Putamen (tissue), 1 donor: ENCODE data around the gene STMN3.
A peak's percentile ranks its signal among the peaks of the same experiment; 100 is the strongest.

Experiments used
- DNase-seq: peaks from one replicate; pipeline ENCODE4 v3.0.0-alpha.2; 2016; ENCODE audit warnings: low spot score

STMN3 gene

GRCh38 chr20:63653041-63653973 lies at the start of gene STMN3:
STMN3 (minus strand) TSS chr20:63653424; CDS start chr20:63653345, 79 bp downstream.
- peak; percentile 88 for DNase-seq

GRCh38 chr20:63702036-63702665 lies 48.9 kb upstream of the STMN3 start:
- no peak for DNase-seq

DNA sequence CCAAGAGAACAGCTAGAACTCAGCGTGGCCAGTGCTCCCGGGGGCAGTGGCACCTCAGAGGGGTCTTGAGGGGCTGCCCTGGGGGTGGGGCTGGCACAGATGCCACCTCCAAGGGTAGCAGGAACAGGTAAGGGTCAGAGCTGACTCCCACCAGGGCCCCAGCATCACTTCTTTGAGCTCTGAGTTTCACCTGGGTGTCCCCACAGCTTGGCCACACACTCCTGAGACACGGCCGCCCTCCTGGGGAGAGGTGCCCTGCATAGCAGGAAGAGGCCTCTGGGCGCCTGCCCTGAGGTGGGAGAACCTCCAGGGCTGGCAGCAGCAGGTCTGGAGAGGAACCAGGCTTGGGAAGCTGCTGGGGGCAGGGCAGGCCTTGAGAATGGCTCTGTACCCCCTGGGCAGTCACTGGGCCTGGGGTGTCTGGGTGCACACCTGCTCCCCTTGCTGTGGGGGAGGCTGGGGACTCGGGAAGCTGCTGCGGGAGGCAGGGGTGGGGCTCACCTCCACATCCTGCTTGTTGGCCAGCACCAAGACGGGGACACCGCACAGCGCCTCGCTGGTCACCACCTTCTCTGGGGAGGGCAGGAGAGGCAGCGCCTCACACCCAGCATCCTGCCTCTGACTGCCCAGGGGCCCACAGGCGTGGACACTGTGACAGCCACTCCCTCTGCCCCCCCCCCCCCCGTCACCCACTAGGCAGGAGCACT lies 48.3 kb upstream of the STMN3 start:
- no peak for DNase-seq

DNA sequence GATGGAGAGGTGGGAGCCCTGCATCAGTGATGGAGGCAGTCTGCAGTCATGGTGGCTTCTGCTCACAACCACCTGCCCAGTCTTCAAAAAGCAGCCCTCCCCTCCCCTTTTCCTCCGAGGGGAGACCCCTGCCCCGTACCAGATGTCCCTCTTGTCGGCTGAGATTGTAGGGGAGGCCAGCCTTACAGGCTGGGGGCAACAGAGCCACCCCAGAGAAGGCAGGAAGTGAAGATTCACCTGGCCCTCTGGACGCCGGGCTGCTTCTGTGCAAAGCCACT lies 47.8 kb upstream of the STMN3 start:
- DNase-seq, result no peak

- DNase-seq, result no peak
Observed at GRCh38 chr20:63700199-63701050, 47.2 kb upstream of the STMN3 start.

GRCh38 chr20:63699466-63700198 lies 46.4 kb upstream of the STMN3 start:
- no peak for DNase-seq

DNA sequence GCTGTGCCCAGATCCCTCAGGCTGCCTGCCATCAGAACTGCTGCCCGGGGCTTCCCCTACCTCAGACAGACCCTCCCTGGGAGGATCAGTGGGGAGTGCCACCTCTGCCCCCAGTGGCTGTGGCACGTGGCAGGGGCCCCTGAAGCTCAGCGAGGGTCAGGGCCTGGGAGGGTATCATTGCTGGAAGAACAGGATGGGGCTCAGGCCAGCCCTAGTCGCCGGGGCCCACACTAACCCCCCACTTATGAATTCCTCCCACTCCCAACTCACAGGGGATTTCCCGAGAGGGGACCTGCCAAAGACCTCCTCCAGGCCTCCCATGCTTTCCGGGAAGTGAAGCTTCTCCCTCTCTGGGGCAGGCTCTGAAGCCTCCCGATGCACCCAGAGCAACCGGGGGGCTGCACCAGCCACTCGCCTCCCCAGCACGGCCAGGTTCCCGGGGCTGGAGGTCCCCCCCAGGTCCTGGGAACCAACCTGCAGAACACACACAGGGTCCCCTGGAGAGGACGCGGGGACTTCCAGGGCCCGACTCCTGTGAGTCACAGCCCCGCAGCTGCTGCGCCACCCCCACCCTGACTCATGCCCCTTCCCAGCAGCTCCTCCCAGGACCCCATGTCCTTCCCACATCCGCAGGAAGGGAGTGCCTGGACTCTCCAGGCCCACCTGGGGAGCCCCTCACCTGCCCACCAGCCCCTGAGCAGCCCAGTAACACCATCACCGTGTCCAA lies 45.7 kb upstream of the STMN3 start:
- no peak for DNase-seq

DNA sequence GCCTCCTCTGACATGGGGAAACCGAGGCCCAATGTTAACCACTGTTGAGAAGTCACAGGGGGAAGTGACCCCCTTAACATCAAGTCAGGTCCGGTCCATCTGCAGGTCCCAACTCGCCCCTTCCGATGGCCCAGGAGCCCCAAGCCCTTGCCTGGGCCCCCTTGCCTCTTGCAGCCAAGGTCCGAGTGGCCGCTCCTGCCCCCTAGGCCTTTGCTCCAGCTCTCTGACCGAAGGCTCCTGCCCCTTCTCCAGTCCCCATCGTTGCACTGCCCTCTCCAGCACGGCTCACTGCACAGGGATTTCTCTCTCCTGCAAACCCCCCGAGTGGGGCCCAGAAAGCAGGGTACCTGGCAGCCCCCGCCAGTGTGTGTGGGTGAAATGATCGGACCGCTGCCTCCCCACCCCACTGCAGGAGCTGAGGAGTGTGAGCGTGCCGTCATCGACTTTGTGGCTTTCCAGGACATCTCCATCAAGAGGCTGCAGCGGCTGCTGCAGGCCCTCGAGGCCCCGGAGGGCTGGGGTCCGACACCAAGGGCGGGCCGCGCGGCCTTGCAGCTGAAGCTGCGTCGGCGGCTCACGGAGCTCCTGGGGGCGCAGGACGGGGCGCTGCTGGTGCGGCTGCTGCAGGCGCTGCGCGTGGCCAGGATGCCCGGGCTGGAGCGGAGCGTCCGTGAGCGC lies 44.8 kb upstream of the STMN3 start:
- no peak for DNase-seq

DNA sequence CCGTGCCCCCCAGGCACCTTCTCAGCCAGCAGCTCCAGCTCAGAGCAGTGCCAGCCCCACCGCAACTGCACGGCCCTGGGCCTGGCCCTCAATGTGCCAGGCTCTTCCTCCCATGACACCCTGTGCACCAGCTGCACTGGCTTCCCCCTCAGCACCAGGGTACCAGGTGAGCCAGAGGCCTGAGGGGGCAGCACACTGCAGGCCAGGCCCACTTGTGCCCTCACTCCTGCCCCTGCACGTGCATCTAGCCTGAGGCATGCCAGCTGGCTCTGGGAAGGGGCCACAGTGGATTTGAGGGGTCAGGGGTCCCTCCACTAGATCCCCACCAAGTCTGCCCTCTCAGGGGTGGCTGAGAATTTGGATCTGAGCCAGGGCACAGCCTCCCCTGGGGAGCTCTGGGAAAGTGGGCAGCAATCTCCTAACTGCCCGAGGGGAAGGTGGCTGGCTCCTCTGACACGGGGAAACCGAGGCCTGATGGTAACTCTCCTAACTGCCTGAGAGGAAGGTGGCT lies 44.2 kb upstream of the STMN3 start:
- DNase-seq, result no peak

GRCh38 chr20:63696628-63697356 lies 43.6 kb upstream of the STMN3 start, which contains the start of gene TNFRSF6B:
TNFRSF6B (plus strand) TSS chr20:63696652; CDS start chr20:63696768, 116 bp downstream.
- no peak for DNase-seq

GRCh38 chr20:63696306-63696627 lies 43.0 kb upstream of the STMN3 start:
- DNase-seq, result no peak

- no peak for DNase-seq
Observed at GRCh38 chr20:63695424-63696305, 42.4 kb upstream of the STMN3 start.

- DNase-seq, result no peak
Observed at GRCh38 chr20:63694584-63695423, 41.6 kb upstream of the STMN3 start.

GRCh38 chr20:63693733-63694583 lies 40.7 kb upstream of the STMN3 start:
- DNase-seq, result no peak

- DNase-seq, result no peak
Observed at GRCh38 chr20:63693083-63693732, 40.0 kb upstream of the STMN3 start.
